H9 (cell line): Measurements from ENCODE around the gene KIT. TPM values are rescaled to one million over a fixed set of nuclear protein-coding genes. Genes with fewer than 3 reads are reported as not detected.

Experiments
- DNase-seq: peaks from one replicate; pipeline ENCODE4 v3.0.0-alpha.2; 2017
- H2AFZ ChIP-seq: one replicate; pipeline ENCODE4 v1.6.1; 2013; ENCODE audit warnings: mild to moderate bottlenecking, low read length, control low read depth, moderate library complexity
- H2AK5ac ChIP-seq: 2 replicates; pipeline ENCODE4 v1.6.1; 2013; ENCODE audit warnings: low read length, control low read depth, mixed read lengths; ENCODE audit not compliant: insufficient read length
- H2BK120ac ChIP-seq: one replicate; pipeline ENCODE4 v1.6.1; 2013; ENCODE audit warnings: low read depth, mild to moderate bottlenecking, low read length, control low read depth, inconsistent platforms; ENCODE audit not compliant: poor library complexity, severe bottlenecking
- H2BK12ac ChIP-seq: 2 replicates; pipeline ENCODE4 v1.6.1; 2013; ENCODE audit warnings: low read length, control low read depth, mixed read lengths, low read depth; ENCODE audit not compliant: insufficient read length
- H2BK15ac ChIP-seq: 2 replicates; pipeline ENCODE4 v1.6.1; 2013; ENCODE audit warnings: low read depth, low read length, control low read depth
- H2BK20ac ChIP-seq: one replicate; pipeline ENCODE4 v1.6.1; 2013; ENCODE audit warnings: low read depth, mild to moderate bottlenecking, low read length, control low read depth, inconsistent platforms; ENCODE audit not compliant: poor library complexity, severe bottlenecking
- H2BK5ac ChIP-seq: 2 replicates; pipeline ENCODE4 v1.6.1; 2013; ENCODE audit warnings: low read length, control low read depth, mixed read lengths; ENCODE audit not compliant: insufficient read length
- H3K14ac ChIP-seq: 2 replicates; pipeline ENCODE4 v1.6.1; 2013; ENCODE audit warnings: low read length, control low read depth; ENCODE audit not compliant: insufficient read depth
- H3K18ac ChIP-seq: 2 replicates; pipeline ENCODE4 v1.6.1; 2013; ENCODE audit warnings: low read depth, mild to moderate bottlenecking, mixed read lengths, low read length, control low read depth; ENCODE audit not compliant: insufficient read length
- H3K23ac ChIP-seq: 2 replicates; pipeline ENCODE4 v1.6.1; 2013; ENCODE audit warnings: low read length, control low read depth, mixed read lengths, low read depth; ENCODE audit not compliant: insufficient read length
- H3K23me2 ChIP-seq: 2 replicates; pipeline ENCODE4 v1.6.1; 2013; ENCODE audit warnings: low read depth, mild to moderate bottlenecking, mixed read lengths, low read length, control low read depth; ENCODE audit not compliant: insufficient read length, poor library complexity, severe bottlenecking
- H3K27ac ChIP-seq: 2 replicates; pipeline ENCODE4 v1.5.1; 2013; ENCODE audit warnings: low read length, control low read depth, mixed read lengths, low read depth; ENCODE audit not compliant: insufficient read length
- H3K27me3 ChIP-seq: 2 replicates; pipeline ENCODE4 v1.6.1; 2013; ENCODE audit warnings: low read length, control low read depth, inconsistent platforms; ENCODE audit not compliant: insufficient read depth
- H3K4ac ChIP-seq: 2 replicates; pipeline ENCODE4 v1.6.1; 2013; ENCODE audit warnings: low read depth, mild to moderate bottlenecking, control low read depth, inconsistent platforms, low read length, moderate library complexity
- H3K4me1 ChIP-seq: 2 replicates; pipeline ENCODE4 v1.6.1; 2013; ENCODE audit warnings: low read length, control low read depth, inconsistent platforms; ENCODE audit not compliant: insufficient read depth
- H3K4me2 ChIP-seq: 2 replicates; pipeline ENCODE4 v1.6.1; 2013; ENCODE audit warnings: low read length, control low read depth, mixed read lengths; ENCODE audit not compliant: insufficient read length, insufficient read depth
- H3K56ac ChIP-seq: 2 replicates; pipeline ENCODE4 v1.6.1; 2013; ENCODE audit warnings: low read depth, mild to moderate bottlenecking, mixed read lengths, low read length, control low read depth; ENCODE audit not compliant: insufficient read length
- H3K79me1 ChIP-seq: 2 replicates; pipeline ENCODE4 v1.6.1; 2013; ENCODE audit warnings: low read depth, mild to moderate bottlenecking, moderate library complexity, low read length, control low read depth, inconsistent platforms; ENCODE audit not compliant: insufficient read depth, poor library complexity, severe bottlenecking
- H3K79me2 ChIP-seq: 2 replicates; pipeline ENCODE4 v1.6.1; 2013; ENCODE audit warnings: low read length, control low read depth, inconsistent platforms; ENCODE audit not compliant: insufficient read depth
- H3K9ac ChIP-seq: 2 replicates; pipeline ENCODE4 v1.6.1; 2013; ENCODE audit warnings: low read length, control low read depth, mixed read lengths; ENCODE audit not compliant: insufficient read length; ENCODE audit errors: extremely low read depth
- H3K9me3 ChIP-seq: one replicate; pipeline ENCODE4 v1.6.1; 2013; ENCODE audit warnings: low read depth, low read length, inconsistent platforms; ENCODE audit not compliant: control insufficient read depth
- H3T11ph ChIP-seq: one replicate; pipeline ENCODE4 v1.6.1; 2013; ENCODE audit warnings: mild to moderate bottlenecking, low read length, control low read depth, inconsistent platforms
- H4K20me1 ChIP-seq: one replicate; pipeline ENCODE4 v1.6.1; 2013; ENCODE audit not compliant: control insufficient read depth, insufficient read length, insufficient read depth
- H4K5ac ChIP-seq: 2 replicates; pipeline ENCODE4 v1.6.1; 2013; ENCODE audit warnings: low read depth, mild to moderate bottlenecking, mixed read lengths, low read length, control low read depth; ENCODE audit not compliant: insufficient read length
- H4K8ac ChIP-seq: replicated peaks from 2 replicates; pipeline ENCODE4 v1.6.1; 2013; ENCODE audit warnings: low read length, control low read depth, mixed read lengths, low read depth; ENCODE audit not compliant: insufficient read length
- H4K91ac ChIP-seq: 2 replicates; pipeline ENCODE4 v1.6.1; 2013; ENCODE audit warnings: low read depth, mild to moderate bottlenecking, moderate library complexity, mixed read lengths, low read length, control low read depth; ENCODE audit not compliant: insufficient read length
- H3K27ac Mint-ChIP-seq, 3 experiments: 2 replicates in 2 of 3; 3 replicates in 1 of 3; pipeline ENCODE4 v1.8.0; 2020 to 2021; ENCODE audit warnings: mixed read lengths in 3 of 3, mild to moderate bottlenecking in 1 of 3, moderate library complexity in 1 of 3
- H3K27me3 Mint-ChIP-seq: 2 replicates; pipeline ENCODE4 v1.8.0; 2021; ENCODE audit warnings: low read depth, mild to moderate bottlenecking, moderate library complexity, mixed read lengths
- H3K36me3 Mint-ChIP-seq, 3 experiments: 2 replicates in 2 of 3; 3 replicates in 1 of 3; pipeline ENCODE4 v1.8.0; 2020 to 2021; ENCODE audit warnings: low read depth in 3 of 3, mixed read lengths in 3 of 3; ENCODE audit not compliant: insufficient read depth in 1 of 3
- H3K4me1 Mint-ChIP-seq, 2 experiments: 2 replicates each; pipeline ENCODE4 v1.8.0; 2020; ENCODE audit warnings: mixed read lengths in 2 of 2
- H3K4me3 Mint-ChIP-seq, 2 experiments: 2 replicates in 1 of 2; 3 replicates in 1 of 2; pipeline ENCODE4 v1.8.0; 2020 to 2021; ENCODE audit warnings: mild to moderate bottlenecking in 2 of 2, mixed read lengths in 2 of 2, moderate library complexity in 1 of 2
- H3K9me3 Mint-ChIP-seq, 2 experiments: 2 replicates in 1 of 2; 3 replicates in 1 of 2; pipeline ENCODE4 v1.8.0; 2020; ENCODE audit warnings: mild to moderate bottlenecking in 2 of 2, mixed read lengths in 2 of 2, moderate library complexity in 1 of 2
- CTCF ChIP-seq: fragments of 200-600 bp; sonication (generic); conservative IDR thresholded peaks from 3 replicates; pipeline ENCODE4 v1.8.0; 2021; ENCODE audit warnings: antibody characterized with exemption, mild to moderate bottlenecking
- WGBS: extraction: QIAGEN DNeasy Blood & Tissue Kit; methylation state at CpG from one replicate; pipeline ENCODE4 v1.1.7; 2013; ENCODE audit warnings: missing lambda C conversion rate, low lambda C conversion rate, mixed read lengths; ENCODE audit not compliant: insufficient read length; ENCODE audit errors: extremely low coverage; 5-methylcytosine and 5-hydroxymethylcytosine counted together
- total RNA-seq: library from RNA; stranded (reverse); gene quantifications from 2 replicates; pipeline ENCODE4 v1.2.1, GENCODE V29; 2021

Gene KIT
- total RNA-seq, 1 experiment from 2014 or later, result 6.7 TPM

GRCh38 chr4:54773022-54773421 is 115.3 kb downstream of the KIT start:
- Histone ChIP-seq H2BK15ac (no peak overlapping the region), H2BK120ac (no peak overlapping the region), H2BK12ac (no peak overlapping the region), H2BK5ac (no peak overlapping the region), H3K14ac (no peak overlapping the region), H3K4me2 (no peak overlapping the region), H3K23ac (no peak overlapping the region), H3K4me1 (peaks cover 5% of the 10 kb centered on the region; the same call in 1 of the 2 replicates), H3K18ac (no peak overlapping the region), H3K9me3 (no peaks in the 10 kb centered on the region), H2BK20ac (no peak overlapping the region), H3K23me2 (no peaks in the 10 kb centered on the region), H3K9ac (no peak overlapping the region), H4K8ac (no peak overlapping the region), H3T11ph (no peak overlapping the region), H3K27ac (no peak overlapping the region), H3K27me3 (no peaks in the 10 kb centered on the region), H3K56ac (no peak overlapping the region), H4K20me1 (no peaks in the 10 kb centered on the region), H4K5ac (no peak overlapping the region), H2AFZ (no peak overlapping the region), H3K4ac (no peak overlapping the region), H3K79me2 (0 out of 2 replicates have a peak, but pooled peaks cover 1% of the 10 kb centered on the region), H4K91ac (no peak overlapping the region), H3K79me1 (no peaks in the 10 kb centered on the region), H2AK5ac (no peak overlapping the region)
- no peak for TF ChIP-seq CTCF
- no CpG with 5 or more reads among the region's 4 CpGs for WGBS
- H3K4me3 Mint-ChIP-seq, result no peak overlapping the region
- peaks cover 11 to 14% of the 10 kb centered on the region in 2 experiments for H3K4me1 Mint-ChIP-seq
- peaks cover 0 to 4% (median 0%) of the 10 kb centered on the region in 3 experiments; a peak in 3 of 7 replicates for H3K36me3 Mint-ChIP-seq
- H3K27me3 Mint-ChIP-seq, result no peaks in the 10 kb centered on the region; the same call in 1 of the 2 replicates
- peaks cover 0 to 2% of the 10 kb centered on the region in 2 experiments; a peak in 1 of 5 replicates for H3K9me3 Mint-ChIP-seq
- DNase-seq, result no peak
- H3K27ac Mint-ChIP-seq, result no peak overlapping the region
